ENCODE data around the gene ARHGEF5. TPM values are rescaled to one million over a fixed set of nuclear protein-coding genes. Genes with fewer than 3 reads are reported as not detected.

Gene ARHGEF5
- total and polyA plus RNA-seq, 2 of the 4 experiments (the other 2 are of a cell fraction), result under 0.01 to 0.19 TPM

DNA sequence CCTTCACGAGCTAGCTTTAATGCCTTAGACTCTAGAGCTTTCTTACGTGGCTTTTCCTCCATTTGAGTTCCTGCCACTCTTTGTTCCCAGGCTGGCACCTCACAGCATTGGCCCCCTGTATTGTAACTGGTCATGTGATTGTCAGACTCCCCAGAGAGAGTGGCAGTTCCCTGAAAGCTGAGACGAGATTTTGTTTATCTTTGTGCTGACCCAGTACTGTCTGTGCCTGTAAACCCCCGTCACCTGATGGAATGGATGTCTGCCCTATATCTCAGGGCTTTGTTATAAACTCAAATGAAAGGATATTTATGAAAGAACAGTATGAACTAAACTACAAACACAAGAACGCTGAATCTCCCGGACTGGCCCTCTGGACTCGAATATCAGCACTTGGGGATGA is 35.3 kb downstream of the ARHGEF5 start:
- no peak overlapping the region for H3K56ac ChIP-seq (ENCODE audit: extremely low read depth, insufficient read depth, low read length)
- WGBS, 2 experiments (ENCODE audit: extremely low coverage in 2 of 2, insufficient read length in 1 of 2), result no CpG with 5 or more reads among the region's 7 CpGs
- intact Hi-C loops (cut with micrococcal nuclease) (no loop called here), in situ Hi-C loops (cut with MboI; ENCODE audit: low sequenced_read_pairs) (loop anchor here (25.0 kb wide), 1 partner anchor 203 kb away; the partner anchor contains the start of genes ARHGEF35 and CTAGE4), dilution Hi-C loops (cut with HindIII; ENCODE audit: low sequenced_read_pairs, unreplicated experiment) (no loop called here)
- H2BK5ac ChIP-seq (ENCODE audit: low read depth, low read length, poor library complexity, severe bottlenecking), result no peak overlapping the region
- no peak overlapping the region for H2BK20ac ChIP-seq (ENCODE audit: low read depth, low read length)
- H2AFZ ChIP-seq (replicated peaks; ENCODE audit: low read length, poor library complexity), result no peak overlapping the region
- no TSS peak for BruUV-seq (replicated peaks)
- ATAC-seq (ENCODE audit: low read depth), result no peak
- DNase-seq, result no peak
- no peaks in the 10 kb centered on the region for H3K9me1 ChIP-seq (ENCODE audit: insufficient read depth, low read length)
- H4K20me1 ChIP-seq (ENCODE audit: insufficient read depth, low read length), result no peaks in the 10 kb centered on the region
- no peak overlapping the region for H3K14ac ChIP-seq (replicated peaks; ENCODE audit: low read depth, low read length)
- 0 out of 2 replicates have a peak, but pooled peaks cover 1% of the 10 kb centered on the region for H3K4me1 ChIP-seq (ENCODE audit: control insufficient read depth, insufficient read depth, low read length)
- no peak overlapping the region for H2BK120ac ChIP-seq (ENCODE audit: low read depth, low read length)
- H4K8ac ChIP-seq (ENCODE audit: low read depth in 2 of 2, low read length in 2 of 2), result no peak overlapping the region
- H3K27me3 ChIP-seq (ENCODE audit: control insufficient read depth, insufficient read depth, low read length), result no peaks in the 10 kb centered on the region
- no peak overlapping the region for H3K4me2 ChIP-seq (ENCODE audit: low read depth, low read length)
- H2AK5ac ChIP-seq (ENCODE audit: low read depth, low read length), result no peak overlapping the region
- no peak overlapping the region for H3K23ac ChIP-seq (ENCODE audit: low read depth, low read length)
- H3K4ac ChIP-seq (ENCODE audit: low read depth, low read length), result no peak overlapping the region
- no peak overlapping the region for H3K18ac ChIP-seq (ENCODE audit: low read depth, low read length)
- H2BK15ac ChIP-seq (ENCODE audit: low read depth, low read length), result no peak overlapping the region
- no peaks in the 10 kb centered on the region for H3K9me3 ChIP-seq (ENCODE audit: control insufficient read depth, insufficient read depth, low read length)
- no peak overlapping the region for H3K4me3 ChIP-seq (ENCODE audit: insufficient read depth, low read depth, low read length)
- no peak overlapping the region for H4K5ac ChIP-seq (ENCODE audit: low read depth, low read length)
- no peak overlapping the region for H4K91ac ChIP-seq (ENCODE audit: insufficient read depth, low read depth, low read length)
- H3K9ac ChIP-seq (ENCODE audit: low read depth, low read length), result no peak overlapping the region
- H3K79me1 ChIP-seq (ENCODE audit: low read depth in 1 of 2, low read length in 2 of 2), result no peaks in the 10 kb centered on the region
- ChIA-PET POLR2A (ENCODE audit: unreplicated experiment) (no interaction called here), CTCF (no interaction called here)
- no peak overlapping the region for H2AK9ac ChIP-seq (replicated peaks; ENCODE audit: low read depth, low read length, poor library complexity)
- no peak overlapping the region for H3K27ac ChIP-seq (ENCODE audit: insufficient read depth, low read length)
- no peak for TF ChIP-seq CHD1 (IDR thresholded peaks at IDR 0.05; ENCODE audit: low read depth, low read length)
- no peak for TF ChIP-seq MXI1 (IDR thresholded peaks at IDR 0.05; ENCODE audit: borderline replicate concordance, low read depth, low read length)
- no peak for TF ChIP-seq RCOR1 (IDR thresholded peaks at IDR 0.05; ENCODE audit: insufficient replicate concordance, low read length)
- TF ChIP-seq FOS (IDR thresholded peaks at IDR 0.05; ENCODE audit: low read depth, low read length), result no peak
- no peak for TF ChIP-seq BHLHE40 (IDR thresholded peaks at IDR 0.05; ENCODE audit: low read depth, low read length)
- TF ChIP-seq RFX5 (IDR thresholded peaks at IDR 0.05; ENCODE audit: low read depth, low read length), result no peak
- TF ChIP-seq USF2 (IDR thresholded peaks at IDR 0.05; ENCODE audit: low read depth, low read length), result no peak
- no peak for TF ChIP-seq MAFK (IDR thresholded peaks at IDR 0.05; ENCODE audit: low read depth, low read length)
- TF ChIP-seq CTCF (conservative IDR thresholded peaks at IDR 0.05; ENCODE audit: low read depth, low read length), result no peak
- no peak for TF ChIP-seq POLR2A (IDR thresholded peaks at IDR 0.05; ENCODE audit: low read depth, low read length)
- no peak for TF ChIP-seq SMC3 (IDR thresholded peaks at IDR 0.05; ENCODE audit: low read depth, low read length)
- TF ChIP-seq NFE2L2 (IDR thresholded peaks at IDR 0.05; ENCODE audit: low read depth, low read length), result no peak
- TF ChIP-seq, protein P1, sequence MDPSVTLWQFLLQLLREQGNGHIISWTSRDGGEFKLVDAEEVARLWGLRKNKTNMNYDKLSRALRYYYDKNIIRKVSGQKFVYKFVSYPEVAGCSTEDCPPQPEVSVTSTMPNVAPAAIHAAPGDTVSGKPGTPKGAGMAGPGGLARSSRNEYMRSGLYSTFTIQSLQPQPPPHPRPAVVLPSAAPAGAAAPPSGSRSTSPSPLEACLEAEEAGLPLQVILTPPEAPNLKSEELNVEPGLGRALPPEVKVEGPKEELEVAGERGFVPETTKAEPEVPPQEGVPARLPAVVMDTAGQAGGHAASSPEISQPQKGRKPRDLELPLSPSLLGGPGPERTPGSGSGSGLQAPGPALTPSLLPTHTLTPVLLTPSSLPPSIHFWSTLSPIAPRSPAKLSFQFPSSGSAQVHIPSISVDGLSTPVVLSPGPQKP (IDR thresholded peaks at IDR 0.05; ENCODE audit: borderline replicate concordance, low read depth, low read length), result no peak
- no peak for TF ChIP-seq RAD21 (IDR thresholded peaks at IDR 0.05; ENCODE audit: low read length)
- no peak for TF ChIP-seq CEBPB (IDR thresholded peaks at IDR 0.05; ENCODE audit: low read depth, low read length)
- TF ChIP-seq MAZ (IDR thresholded peaks at IDR 0.05; ENCODE audit: borderline replicate concordance, low read depth, low read length), result no peak
- H3K36me3 ChIP-seq (ENCODE audit: control insufficient read depth, insufficient read depth, low read length), result no peaks in the 10 kb centered on the region

All from IMR-90 (cell line).